ENCODE measurements around the gene SYNJ2.

- no peak for TF ChIP-seq CTCF (conservative IDR thresholded peaks at IDR 0.05; ENCODE audit: low read depth, low read length)
- TF ChIP-seq MAFK (IDR thresholded peaks at IDR 0.05; ENCODE audit: low read depth, low read length), result no peak
- TF ChIP-seq MXI1 (IDR thresholded peaks at IDR 0.05; ENCODE audit: borderline replicate concordance, low read depth, low read length), result no peak
- TF ChIP-seq CEBPB (IDR thresholded peaks at IDR 0.05; ENCODE audit: low read depth, low read length), result no peak
Observed at GRCh38 chr6:158056804-158057203, 75.1 kb downstream of the SYNJ2 start.
